Esophagus mucosa (tissue), 1 donor: ENCODE data around the gene GPX7. TPM values are rescaled to one million over a fixed set of nuclear protein-coding genes. Genes with fewer than 3 reads are reported as not detected.

ENCODE experiments used
- ATAC-seq: fragments of 200-7000 bp; cut with Tn5 transposase; one replicate; pipeline ENCODE4 v1.9.1; 2020
- total RNA-seq: library from RNA; stranded (reverse); gene quantifications from one replicate; pipeline ENCODE4 v1.2.4, GENCODE V29; 2023
- donor health status: DM: yes; HTN: yes; CAD: no.

GPX7 gene
- total RNA-seq, 1 donor from 2014 or later: 1.6 TPM

- no peak for ATAC-seq
Measured at GRCh38 chr1:52631759-52632331, 29.7 kb downstream of the GPX7 start.

- ATAC-seq: peak; percentile 58
Measured at GRCh38 chr1:52632732-52633290, 30.6 kb downstream of the GPX7 start, which contains the start of gene SHISAL2A. Gene SHISAL2A (plus strand): TSS chr1:52633168. CDS start chr1:52633494, 326 bp downstream.

GRCh38 chr1:52633291-52633754, 31.2 kb downstream of the GPX7 start:
- ATAC-seq: peak; percentile 17

- ATAC-seq: no peak
Measured at GRCh38 chr1:52634111-52634510, 31.9 kb downstream of the GPX7 start.

- ATAC-seq: no peak
Measured at GRCh38 chr1:52635321-52636089, 33.3 kb downstream of the GPX7 start.

DNA sequence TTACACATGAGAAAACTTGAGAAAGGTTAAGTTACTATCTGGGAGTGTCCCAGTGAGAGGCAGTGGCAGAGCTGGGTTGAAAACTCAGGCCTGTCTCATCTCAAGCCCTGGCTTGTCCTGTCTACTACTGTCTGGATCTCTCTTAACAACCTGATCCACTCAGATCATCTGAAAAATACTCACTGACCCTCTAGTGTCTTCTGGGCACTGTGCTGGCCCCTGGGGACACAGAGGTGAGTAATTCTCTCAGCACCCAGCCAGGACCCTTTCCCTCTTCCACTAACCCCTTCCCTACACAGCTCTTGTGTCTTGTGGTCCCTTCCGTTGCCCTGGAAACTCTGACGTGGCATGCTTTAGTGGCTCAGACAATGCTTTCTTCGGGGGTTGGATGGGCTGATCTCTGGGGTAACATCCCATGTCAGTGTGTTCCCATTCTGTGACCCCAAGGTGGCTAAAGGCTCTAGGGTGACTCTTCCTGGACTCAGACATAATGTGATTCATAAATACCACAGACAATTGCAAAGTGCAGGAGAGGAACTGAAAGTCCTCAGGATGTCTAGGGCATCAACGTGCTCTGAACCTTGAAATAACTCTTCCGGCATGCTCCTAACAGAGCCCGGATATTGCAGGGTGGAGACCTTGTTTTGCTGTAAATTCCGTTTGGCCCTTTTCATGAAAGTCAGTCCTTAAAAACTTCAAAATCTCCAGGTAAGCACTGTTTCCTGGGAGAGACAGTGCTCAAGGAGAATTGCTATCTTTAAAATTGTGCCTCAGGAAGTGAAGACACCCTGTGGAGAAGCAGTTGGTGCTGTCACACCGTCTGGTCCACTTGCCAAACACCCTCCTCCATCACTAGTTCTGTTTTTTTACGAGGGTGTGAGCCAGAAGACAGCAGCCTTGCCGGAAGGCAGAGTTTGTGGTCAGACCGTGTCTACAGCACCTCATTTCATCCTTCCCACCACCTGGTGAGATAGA, 34.8 kb downstream of the GPX7 start:
- ATAC-seq: peak; percentile 62

DNA sequence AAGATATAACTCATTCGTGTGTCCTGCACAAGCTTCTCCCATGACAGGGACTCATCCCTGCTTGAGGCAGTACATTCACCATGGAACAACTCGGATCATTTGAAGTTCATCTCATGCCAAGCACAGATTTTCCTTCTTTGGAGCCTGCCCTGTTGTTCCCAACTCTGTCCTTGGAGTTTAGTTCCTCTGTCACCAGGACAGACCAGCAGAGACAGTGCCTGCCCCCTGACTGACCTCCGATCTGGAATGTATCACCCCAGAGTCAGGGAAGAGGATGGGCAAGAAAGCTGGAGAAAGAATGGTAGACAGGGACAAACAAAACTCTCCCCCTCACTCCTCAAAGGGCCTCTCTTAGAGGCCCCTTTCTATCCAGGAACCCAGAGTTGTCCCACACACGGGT, 35.8 kb downstream of the GPX7 start:
- no peak for ATAC-seq

- no peak for ATAC-seq
Measured at GRCh38 chr1:52640697-52641096, 38.5 kb downstream of the GPX7 start.

- no peak for ATAC-seq
Measured at GRCh38 chr1:52641307-52641706, 39.1 kb downstream of the GPX7 start.

GRCh38 chr1:52645261-52645660, 43.1 kb downstream of the GPX7 start:
- no peak for ATAC-seq

- no peak for ATAC-seq
Measured at GRCh38 chr1:52651904-52652303, 49.7 kb downstream of the GPX7 start.

GRCh38 chr1:52653207-52653849, 51.2 kb downstream of the GPX7 start:
- no peak for ATAC-seq

DNA sequence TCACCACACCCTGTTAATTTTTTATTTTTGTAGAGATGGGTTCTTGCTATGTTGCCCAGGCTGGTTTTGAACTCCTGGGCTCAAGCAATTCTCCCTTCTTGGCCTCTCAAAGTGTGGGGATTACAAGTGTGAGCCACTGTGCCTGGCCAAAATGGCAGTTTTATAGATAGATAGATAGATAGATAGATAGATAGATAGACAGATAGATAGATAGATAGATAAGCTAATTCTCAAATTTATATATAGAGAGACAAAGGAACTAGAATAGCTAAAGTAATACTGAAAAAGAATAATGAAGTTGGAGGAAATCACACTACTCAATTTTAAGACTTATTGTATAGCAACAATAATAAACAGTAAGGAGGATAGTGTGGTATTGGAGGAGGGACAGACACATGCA, 51.9 kb downstream of the GPX7 start:
- ATAC-seq: no peak

GRCh38 chr1:52657702-52658101, 55.5 kb downstream of the GPX7 start:
- ATAC-seq: no peak

Other genes starting within 250 kb of the GPX7 start
- gene CC2D1B, start 236.2 kb upstream of the GPX7 start, total RNA-seq: 14.3 TPM
- 5.7 TPM for gene ORC1, start 197.9 kb upstream of the GPX7 start, total RNA-seq
- 38.1 TPM for gene PRPF38A, start 197.8 kb upstream of the GPX7 start, total RNA-seq
- 21.9 TPM for gene TUT4, start 49.3 kb upstream of the GPX7 start, total RNA-seq
- 0.36 TPM for gene SHISAL2A, start 30.8 kb downstream of the GPX7 start, total RNA-seq
- gene COA7, start 96.0 kb downstream of the GPX7 start, total RNA-seq: 13.7 TPM
- 13.2 TPM for gene ZYG11B, start 124.1 kb downstream of the GPX7 start, total RNA-seq
- 0.44 TPM for gene ZYG11A, start 240.4 kb downstream of the GPX7 start, total RNA-seq